ENCODE data around the gene SEPTIN11. TPM values are rescaled to one million over a fixed set of nuclear protein-coding genes. Genes with fewer than 3 reads are reported as not detected.

The SEPTIN11 gene
- polyA plus RNA-seq, 3 donors, result 3.2 to 14.8 (median 8.8) TPM

- peaks cover 21% of the 10 kb centered on the region for H3K4me1 Mint-ChIP-seq
- no peak overlapping the region for H2AFZ ChIP-seq (ENCODE audit: insufficient read depth, low read depth, low read length, poor library complexity, severe bottlenecking)
- H3K27ac Mint-ChIP-seq, result no peak overlapping the region
- no peak overlapping the region for H3K4me2 ChIP-seq (replicated peaks; ENCODE audit: extremely low read depth, low read length, poor library complexity, severe bottlenecking)
- DNase-seq, result no peak
- H3K79me2 ChIP-seq (ENCODE audit: insufficient read depth, low read length), result no peaks in the 10 kb centered on the region
- WGBS (ENCODE audit: insufficient coverage), result 89% methylated on average over 3 of the region's 7 CpGs
- peaks cover 0 to 2% of the 10 kb centered on the region in 2 donors for H3K36me3 Mint-ChIP-seq
- no peaks in the 10 kb centered on the region for H3K27me3 ChIP-seq (ENCODE audit: control insufficient read depth in 2 of 2, insufficient read depth in 2 of 2, low read length in 2 of 2)
- H3K27me3 Mint-ChIP-seq (ENCODE audit: low read depth in 3 of 3), result peaks cover 0 to 6% (median 0%) of the 10 kb centered on the region in 3 donors
- H4K20me1 ChIP-seq (ENCODE audit: insufficient read depth, low read length), result no peaks in the 10 kb centered on the region
- peaks cover 0 to 6% of the 10 kb centered on the region in 2 donors for H3K4me1 ChIP-seq (ENCODE audit: control insufficient read depth in 1 of 2, insufficient read depth in 2 of 2, low read length in 2 of 2)
- H3K9ac ChIP-seq (ENCODE audit: insufficient read depth, low read length, poor library complexity, severe bottlenecking), result no peak overlapping the region
- no peak overlapping the region for H3K27ac ChIP-seq (ENCODE audit: low read depth in 1 of 2, low read length in 2 of 2)
- no peak for TF ChIP-seq CTCF (IDR thresholded peaks at IDR 0.05)
- H3K4me3 Mint-ChIP-seq, result no peak overlapping the region
- H3K9me3 Mint-ChIP-seq, result no peaks in the 10 kb centered on the region
- intact Hi-C loops (cut with micrococcal nuclease), result no loop called here
- H3K36me3 ChIP-seq (replicated peaks in 1 of 2; ENCODE audit: control insufficient read depth in 1 of 2, insufficient read depth in 2 of 2, low read length in 2 of 2), result no peaks in the 10 kb centered on the region
- no peaks in the 10 kb centered on the region for H3K9me3 ChIP-seq (replicated peaks in 1 of 2; ENCODE audit: control insufficient read depth in 1 of 2, insufficient read depth in 1 of 2, low read length in 2 of 2)
- H3K4me3 ChIP-seq (replicated peaks in 1 of 3; ENCODE audit: low read depth in 2 of 3, low read length in 3 of 3), result no peak overlapping the region
Observed at GRCh38 chr4:76982638-76983584, 33.4 kb downstream of the SEPTIN11 start.

DNA sequence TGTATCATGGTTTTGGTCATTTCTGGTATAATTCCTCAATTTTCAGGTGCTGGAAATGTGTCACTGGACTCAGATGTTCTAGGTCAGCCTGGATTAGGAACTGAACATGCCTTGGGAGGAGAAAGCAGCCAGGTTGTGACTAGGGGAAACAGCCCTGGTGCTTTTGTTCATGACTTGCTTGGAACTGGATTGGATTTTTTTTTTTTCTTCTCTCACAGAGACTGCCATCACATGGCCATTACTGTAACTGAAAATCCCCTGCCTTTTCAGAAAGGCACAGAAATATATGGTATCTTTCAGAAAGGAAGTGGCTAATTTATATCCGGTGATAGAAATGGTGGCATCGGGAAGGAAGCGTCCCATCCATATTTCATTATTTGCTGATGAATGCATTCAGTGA lies 34.6 kb downstream of the SEPTIN11 start:
- Histone ChIP-seq H3K9ac (ENCODE audit: insufficient read depth, low read length, poor library complexity, severe bottlenecking) (no peak overlapping the region), H3K4me2 (replicated peaks; ENCODE audit: extremely low read depth, low read length, poor library complexity, severe bottlenecking) (no peak overlapping the region), H3K36me3 (replicated peaks in 1 of 2; ENCODE audit: control insufficient read depth in 1 of 2, insufficient read depth in 2 of 2, low read length in 2 of 2) (no peaks in the 10 kb centered on the region), H3K4me1 (ENCODE audit: control insufficient read depth in 1 of 2, insufficient read depth in 2 of 2, low read length in 2 of 2) (peaks cover 0 to 6% of the 10 kb centered on the region in 2 donors), H4K20me1 (ENCODE audit: insufficient read depth, low read length) (no peaks in the 10 kb centered on the region), H2AFZ (ENCODE audit: insufficient read depth, low read depth, low read length, poor library complexity, severe bottlenecking) (no peak overlapping the region), H3K9me3 (replicated peaks in 1 of 2; ENCODE audit: control insufficient read depth in 1 of 2, insufficient read depth in 1 of 2, low read length in 2 of 2) (no peaks in the 10 kb centered on the region), H3K79me2 (ENCODE audit: insufficient read depth, low read length) (no peaks in the 10 kb centered on the region), H3K4me3 (replicated peaks in 1 of 3; ENCODE audit: low read depth in 2 of 3, low read length in 3 of 3) (no peak overlapping the region), H3K27ac (ENCODE audit: low read depth in 1 of 2, low read length in 2 of 2) (no peak overlapping the region), H3K27me3 (ENCODE audit: control insufficient read depth in 2 of 2, insufficient read depth in 2 of 2, low read length in 2 of 2) (no peaks in the 10 kb centered on the region)
- no peak for DNase-seq
- Mint-ChIP-seq H3K27ac (peak overlapping the region in 1 of 7 donors; percentile 27), H3K9me3 (no peaks in the 10 kb centered on the region), H3K4me3 (no peak overlapping the region), H3K36me3 (peaks cover 0 to 2% of the 10 kb centered on the region in 2 donors), H3K4me1 (peaks cover 18% of the 10 kb centered on the region), H3K27me3 (ENCODE audit: low read depth in 3 of 3) (peaks cover 0 to 4% (median 0%) of the 10 kb centered on the region in 3 donors)
- no peak for TF ChIP-seq CTCF (IDR thresholded peaks at IDR 0.05)
- no CpG with 5 or more reads among the region's 3 CpGs for WGBS (ENCODE audit: insufficient coverage)
- intact Hi-C loops (cut with micrococcal nuclease), result no loop called here
